ENCODE results near the gene SEPSECS.

DNA sequence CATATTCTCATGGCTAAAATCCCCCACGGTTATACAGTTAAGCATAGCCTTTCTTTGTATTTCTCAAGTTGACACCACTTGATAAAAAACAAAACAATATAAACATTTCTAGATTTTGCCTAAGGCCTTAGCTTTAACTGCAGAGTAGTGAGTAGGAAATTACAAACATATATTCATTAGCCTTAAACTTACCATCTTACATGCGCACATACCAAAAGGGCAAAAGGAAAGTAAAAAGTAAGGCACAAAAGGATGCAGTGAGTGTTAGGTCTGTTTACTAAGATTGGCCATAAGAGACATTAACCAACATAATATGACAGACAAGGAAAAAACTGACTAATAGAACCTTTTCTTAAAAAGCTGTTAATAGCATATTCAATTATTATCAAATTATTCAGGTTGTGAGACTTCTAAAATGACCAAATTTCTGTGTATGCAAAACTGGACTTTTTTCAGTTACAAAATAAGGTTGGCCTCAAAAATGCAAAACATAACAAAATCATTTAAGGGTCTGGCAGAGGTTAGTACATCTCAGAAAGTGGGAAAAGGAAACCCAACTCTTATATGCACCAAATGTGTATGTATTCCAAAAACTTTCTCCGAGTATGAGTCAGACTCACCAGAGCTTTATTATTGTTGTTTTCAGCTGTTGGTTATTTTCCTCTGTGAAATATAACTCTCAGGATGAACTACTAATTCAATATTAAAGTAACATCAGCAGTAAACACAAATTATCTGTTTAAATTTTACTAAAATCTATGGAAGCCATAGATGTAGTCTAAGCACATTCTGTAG is 39.9 kb downstream of the SEPSECS start:
- TF ChIP-seq, protein P1, sequence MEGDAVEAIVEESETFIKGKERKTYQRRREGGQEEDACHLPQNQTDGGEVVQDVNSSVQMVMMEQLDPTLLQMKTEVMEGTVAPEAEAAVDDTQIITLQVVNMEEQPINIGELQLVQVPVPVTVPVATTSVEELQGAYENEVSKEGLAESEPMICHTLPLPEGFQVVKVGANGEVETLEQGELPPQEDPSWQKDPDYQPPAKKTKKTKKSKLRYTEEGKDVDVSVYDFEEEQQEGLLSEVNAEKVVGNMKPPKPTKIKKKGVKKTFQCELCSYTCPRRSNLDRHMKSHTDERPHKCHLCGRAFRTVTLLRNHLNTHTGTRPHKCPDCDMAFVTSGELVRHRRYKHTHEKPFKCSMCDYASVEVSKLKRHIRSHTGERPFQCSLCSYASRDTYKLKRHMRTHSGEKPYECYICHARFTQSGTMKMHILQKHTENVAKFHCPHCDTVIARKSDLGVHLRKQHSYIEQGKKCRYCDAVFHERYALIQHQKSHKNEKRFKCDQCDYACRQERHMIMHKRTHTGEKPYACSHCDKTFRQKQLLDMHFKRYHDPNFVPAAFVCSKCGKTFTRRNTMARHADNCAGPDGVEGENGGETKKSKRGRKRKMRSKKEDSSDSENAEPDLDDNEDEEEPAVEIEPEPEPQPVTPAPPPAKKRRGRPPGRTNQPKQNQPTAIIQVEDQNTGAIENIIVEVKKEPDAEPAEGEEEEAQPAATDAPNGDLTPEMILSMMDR (IDR thresholded peaks at IDR 0.05) = no peak
- TF ChIP-seq POLR2A (IDR thresholded peaks at IDR 0.05) = no peak

All from Peyer's patch (tissue), 4 donors.